PC-9 (cell line): ENCODE data around the gene COA3.

ENCODE experiments used
- CTCF ChIP-seq: fragments of 200-600 bp; sonication (generic); conservative IDR thresholded peaks from 2 replicates; pipeline ENCODE4 v1.6.1; 2017; ENCODE audit warnings: mixed run types, antibody characterized with exemption, mild to moderate bottlenecking, moderate library complexity
- EZH2 ChIP-seq: fragments of 200-600 bp; sonication (generic); IDR thresholded peaks from 2 replicates; pipeline ENCODE4 v1.8.0; 2017; ENCODE audit warnings: antibody characterized with exemption, low read depth

DNA sequence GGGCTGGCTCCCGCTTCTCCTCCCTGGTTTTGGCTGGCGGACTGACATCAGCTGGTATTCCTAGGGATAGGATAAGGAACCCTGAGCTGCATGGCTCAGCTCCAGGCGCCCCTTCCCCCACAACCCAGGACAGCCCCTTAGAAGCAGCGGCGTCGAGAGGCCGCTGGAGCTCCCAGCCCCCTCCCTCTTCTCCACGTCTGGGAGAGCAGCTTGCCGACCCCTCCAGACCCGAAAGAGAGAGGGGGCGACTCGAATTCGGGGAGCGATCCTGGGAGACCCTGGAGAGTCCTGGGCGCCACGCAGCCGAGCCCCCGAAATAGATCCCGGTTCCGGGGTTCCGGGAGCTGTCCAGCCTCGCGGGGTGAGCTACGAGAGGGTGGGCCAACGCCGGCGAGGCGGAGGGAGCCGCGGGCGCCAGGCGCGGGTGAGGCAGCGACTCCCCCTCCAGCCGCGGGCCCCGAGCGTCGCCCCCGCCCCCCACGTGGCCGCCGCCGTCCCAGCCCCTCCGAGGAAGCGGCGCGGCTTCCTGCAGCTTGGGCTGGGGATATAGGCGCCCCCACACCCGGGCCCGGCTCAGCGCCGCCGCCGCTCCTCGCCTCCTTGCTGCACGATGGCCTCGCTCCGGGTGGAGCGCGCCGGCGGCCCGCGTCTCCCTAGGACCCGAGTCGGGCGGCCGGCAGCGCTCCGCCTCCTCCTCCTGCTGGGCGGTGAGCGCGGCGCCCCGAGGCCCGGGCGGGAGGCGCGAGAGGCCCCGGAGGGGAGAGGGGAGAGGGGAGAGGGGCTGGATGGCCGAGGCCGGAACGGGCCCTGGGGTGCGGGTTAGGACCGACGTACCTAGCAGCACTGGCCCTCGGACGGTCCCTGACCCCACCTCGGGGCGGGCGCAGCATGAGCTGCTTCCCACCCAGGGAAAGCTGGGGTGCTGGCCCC, 37.6 kb downstream of the COA3 start, which contains the start of gene RAMP2:
- no peak for TF ChIP-seq CTCF
- no peak for TF ChIP-seq EZH2
